Astrocyte (in vitro differentiated cells and primary cell): ENCODE results near the gene NKAIN2. TPM values are rescaled to one million over a fixed set of nuclear protein-coding genes. Genes with fewer than 3 reads are reported as not detected.

Experiments
- DNase-seq: peaks from one replicate; pipeline ENCODE4 v3.0.0-alpha.2; 2010; ENCODE audit warnings: low read depth
- FAIRE-seq: peaks from 2 replicates; lab custom pipeline; 2011; peaks lifted over from hg19 to GRCh38; lab: Jason Lieb, UNC
- H2AFZ ChIP-seq: 2 replicates; pipeline ENCODE4 v1.6.0; 2012; ENCODE audit warnings: low read depth, low read length, inconsistent platforms
- H3K27ac ChIP-seq: 2 replicates; pipeline ENCODE4 v1.5.1; 2011; ENCODE audit warnings: low read depth, low read length, inconsistent platforms
- H3K27me3 ChIP-seq: 2 replicates; pipeline ENCODE4 v1.6.0; 2011; ENCODE audit warnings: low read length, inconsistent platforms; ENCODE audit not compliant: insufficient read depth
- H3K36me3 ChIP-seq: 2 replicates; pipeline ENCODE4 v1.5.1; 2011; ENCODE audit warnings: low read length, inconsistent platforms; ENCODE audit not compliant: insufficient read depth
- H3K4me1 ChIP-seq: 2 replicates; pipeline ENCODE4 v1.5.1; 2011; ENCODE audit warnings: low read length, inconsistent platforms; ENCODE audit not compliant: insufficient read depth
- H3K4me2 ChIP-seq: 2 replicates; pipeline ENCODE4 v1.6.0; 2012; ENCODE audit warnings: low read length, inconsistent platforms
- H3K4me3 ChIP-seq: 2 replicates; pipeline ENCODE4 v1.5.1; 2011; ENCODE audit warnings: low read depth, mild to moderate bottlenecking, low read length, inconsistent platforms; ENCODE audit not compliant: insufficient read depth
- H3K79me2 ChIP-seq: 2 replicates; pipeline ENCODE4 v1.6.0; 2012; ENCODE audit warnings: mild to moderate bottlenecking, low read length, inconsistent platforms; ENCODE audit not compliant: insufficient read depth
- H3K9ac ChIP-seq: 2 replicates; pipeline ENCODE4 v1.6.0; 2012; ENCODE audit warnings: mild to moderate bottlenecking, low read length, inconsistent platforms
- H3K9me3 ChIP-seq: 2 replicates; pipeline ENCODE4 v1.5.1; 2012; ENCODE audit warnings: low read depth, mild to moderate bottlenecking, low read length, inconsistent platforms; ENCODE audit not compliant: insufficient read depth
- H4K20me1 ChIP-seq: 2 replicates; pipeline ENCODE4 v1.6.0; 2012; ENCODE audit warnings: low read length, inconsistent platforms; ENCODE audit not compliant: insufficient read depth
- H3K27ac Mint-ChIP-seq: one replicate; pipeline ENCODE4 v1.8.0; 2021; ENCODE audit warnings: mild to moderate bottlenecking, mixed read lengths; ENCODE audit not compliant: unreplicated experiment
- H3K27me3 Mint-ChIP-seq: one replicate; pipeline ENCODE4 v1.8.0; 2021; ENCODE audit warnings: low read depth, mixed read lengths; ENCODE audit not compliant: unreplicated experiment
- H3K36me3 Mint-ChIP-seq: one replicate; pipeline ENCODE4 v1.8.0; 2021; ENCODE audit warnings: low read depth, mixed read lengths; ENCODE audit not compliant: unreplicated experiment
- H3K4me1 Mint-ChIP-seq: one replicate; pipeline ENCODE4 v1.8.0; 2021; ENCODE audit warnings: low read depth, mixed read lengths; ENCODE audit not compliant: unreplicated experiment
- H3K4me3 Mint-ChIP-seq: one replicate; pipeline ENCODE4 v1.8.0; 2021; ENCODE audit warnings: mild to moderate bottlenecking, moderate library complexity, mixed read lengths; ENCODE audit not compliant: unreplicated experiment
- H3K9me3 Mint-ChIP-seq: one replicate; pipeline ENCODE4 v1.8.0; 2021; ENCODE audit warnings: mild to moderate bottlenecking, mixed read lengths; ENCODE audit not compliant: unreplicated experiment
- CTCF ChIP-seq: IDR thresholded peaks from 2 replicates; pipeline ENCODE4 v1.5.1; 2011; ENCODE audit warnings: low read depth, mild to moderate bottlenecking, inconsistent platforms, low read length, moderate library complexity; ENCODE audit not compliant: insufficient read depth
- EZH2 ChIP-seq: IDR thresholded peaks from 2 replicates; pipeline ENCODE4 v1.6.1; 2012; ENCODE audit warnings: mild to moderate bottlenecking, low read length, inconsistent platforms; ENCODE audit not compliant: insufficient read depth
- total RNA-seq: library from RNA; stranded (reverse); gene quantifications from 2 replicates; pipeline ENCODE4 v1.2.1, GENCODE V29; 2021

Gene NKAIN2
- total RNA-seq, 1 donor from 2014 or later, result 0.07 TPM

GRCh38 chr6:124008000-124008987 is 204.6 kb downstream of the NKAIN2 start:
- H3K79me2 ChIP-seq, result no peaks in the 10 kb centered on the region
- FAIRE-seq, result no peak
- H3K9ac ChIP-seq, result no peak overlapping the region
- Mint-ChIP-seq H3K27ac (no peak overlapping the region), H3K36me3 (no peaks in the 10 kb centered on the region), H3K4me1 (no peaks in the 10 kb centered on the region), H3K27me3 (no peaks in the 10 kb centered on the region), H3K9me3 (no peaks in the 10 kb centered on the region), H3K4me3 (no peak overlapping the region)
- no peak overlapping the region for H3K4me3 ChIP-seq
- H3K9me3 ChIP-seq, result no peaks in the 10 kb centered on the region
- DNase-seq, result no peak
- no peaks in the 10 kb centered on the region for H3K36me3 ChIP-seq
- no peak overlapping the region for H3K4me2 ChIP-seq
- H4K20me1 ChIP-seq, result no peaks in the 10 kb centered on the region
- H3K27ac ChIP-seq, result no peak overlapping the region
- TF ChIP-seq EZH2, result no peak
- no peak for TF ChIP-seq CTCF
- no peaks in the 10 kb centered on the region for H3K27me3 ChIP-seq
- H2AFZ ChIP-seq, result no peak overlapping the region
- H3K4me1 ChIP-seq, result no peaks in the 10 kb centered on the region

- TF ChIP-seq EZH2, result no peak
- TF ChIP-seq CTCF, result no peak
- Histone ChIP-seq H3K4me3 (no peak overlapping the region), H3K9me3 (no peaks in the 10 kb centered on the region), H3K9ac (no peak overlapping the region), H3K36me3 (no peaks in the 10 kb centered on the region), H3K4me1 (no peaks in the 10 kb centered on the region), H3K79me2 (no peaks in the 10 kb centered on the region), H3K27ac (no peak overlapping the region), H2AFZ (no peak overlapping the region), H4K20me1 (no peaks in the 10 kb centered on the region), H3K4me2 (no peak overlapping the region), H3K27me3 (no peaks in the 10 kb centered on the region)
- DNase-seq (no peak), FAIRE-seq (no peak)
- Mint-ChIP-seq H3K9me3 (no peaks in the 10 kb centered on the region), H3K27ac (no peak overlapping the region), H3K4me1 (no peaks in the 10 kb centered on the region), H3K4me3 (no peak overlapping the region), H3K27me3 (no peaks in the 10 kb centered on the region), H3K36me3 (no peaks in the 10 kb centered on the region)
Observed at GRCh38 chr6:124008988-124009765, 205.5 kb downstream of the NKAIN2 start.
